NT2/D1 (cell line): ENCODE measurements around the gene CREB5.

Experiments used
- SUZ12 ChIP-seq: IDR thresholded peaks from 2 replicates; pipeline ENCODE4 v1.6.1; 2011; ENCODE audit not compliant: insufficient read length, insufficient read depth; ENCODE audit errors: extremely low read depth
- YY1 ChIP-seq: IDR thresholded peaks from 2 replicates; pipeline ENCODE4 v1.6.1; 2011; ENCODE audit not compliant: insufficient read length, insufficient read depth
- ZNF274 ChIP-seq: IDR thresholded peaks from 2 replicates; pipeline ENCODE4 v1.6.1; 2011; ENCODE audit warnings: mild to moderate bottlenecking, low read depth, low read length

- TF ChIP-seq ZNF274 (no peak), YY1 (no peak), SUZ12 (no peak)
These were observed 120.9 kb downstream of the CREB5 start for GRCh38 chr7:28533267-28533666.
